Esophagus muscularis mucosa (tissue), 4 donors: ENCODE data around the gene SFXN4.

Source experiments
- CTCF ChIP-seq, 3 experiments: fragments of 200-600 bp in 2 of 3; fragments of 450-650 bp in 1 of 3; sonication (generic) in 2 of 3; IDR thresholded peaks; one replicate each; pipeline ENCODE4 v1.5.1; 2017 to 2019; ENCODE audit warnings: antibody characterized with exemption in 3 of 3, mild to moderate bottlenecking in 2 of 3, moderate library complexity in 1 of 3
- EP300 ChIP-seq: sonication (generic); formaldehyde crosslinking; IDR thresholded peaks from one replicate; pipeline ENCODE4 v1.6.1; 2017; ENCODE audit warnings: antibody characterized with exemption
- POLR2A ChIP-seq: fragments of 450-650 bp; IDR thresholded peaks from one replicate; pipeline ENCODE4 v1.6.1; 2017; ENCODE audit warnings: antibody characterized with exemption, moderate library complexity, mild to moderate bottlenecking, low read depth

- peak; percentile 70 for TF ChIP-seq POLR2A
- peak in 2 of 3 experiments; percentile 9 to 12 for TF ChIP-seq CTCF (IDR thresholded peaks at IDR 0.05)
- TF ChIP-seq EP300 = no peak
Observed at GRCh38 chr10:119165171-119166117, at the start of gene SFXN4.
